HepG2 (cell line): ENCODE measurements around the gene FBF1. TPM values are rescaled to one million over a fixed set of nuclear protein-coding genes. Genes with fewer than 3 reads are reported as not detected.

Experiments
- ATF7-NPFF ChIP-seq: sonication (generic); formaldehyde crosslinking; IDR thresholded peaks from 2 replicates; pipeline ENCODE4 v1.8.1; 2023; ENCODE audit warnings: mild to moderate bottlenecking, low read depth, missing genetic modification reagents, moderate library complexity
- DZIP1 ChIP-seq: sonication (generic); formaldehyde crosslinking; IDR thresholded peaks from 2 replicates; pipeline ENCODE4 v1.5.0; 2020; ENCODE audit warnings: mild to moderate bottlenecking, missing genetic modification reagents
- EED ChIP-seq: sonication (generic); formaldehyde crosslinking; IDR thresholded peaks from 2 replicates; pipeline ENCODE4 v1.5.0; 2020; ENCODE audit warnings: mild to moderate bottlenecking, missing genetic modification reagents
- FOSL1 ChIP-seq: sonication (generic); formaldehyde crosslinking; IDR thresholded peaks from 2 replicates; pipeline ENCODE4 v1.9.0; 2021; ENCODE audit warnings: missing genetic modification reagents, borderline replicate concordance
- GATA4 ChIP-seq: sonication (generic); IDR thresholded peaks from 2 replicates; pipeline ENCODE4 v1.6.1; 2016; ENCODE audit warnings: antibody characterized with exemption, low read depth, borderline replicate concordance
- GATAD1 ChIP-seq: IDR thresholded peaks from 2 replicates; pipeline ENCODE4 v1.6.1; 2016; ENCODE audit warnings: missing genetic modification reagents, missing compliant biosample characterization
- GZF1 ChIP-seq: sonication (generic); formaldehyde crosslinking; IDR thresholded peaks from 2 replicates; pipeline ENCODE4 v1.5.1; 2020; ENCODE audit warnings: mild to moderate bottlenecking, missing genetic modification reagents
- KLF13 ChIP-seq: sonication (generic); formaldehyde crosslinking; IDR thresholded peaks from 2 replicates; pipeline ENCODE4 v1.4.0; 2020; ENCODE audit warnings: mild to moderate bottlenecking, missing genetic modification reagents
- MAFG ChIP-seq: sonication (generic); formaldehyde crosslinking; IDR thresholded peaks from 2 replicates; pipeline ENCODE4 v1.5.1; 2020; ENCODE audit warnings: mild to moderate bottlenecking, missing genetic modification reagents
- NFATC3 ChIP-seq: sonication (generic); formaldehyde crosslinking; IDR thresholded peaks from 2 replicates; pipeline ENCODE4 v1.5.1; 2020; ENCODE audit warnings: mild to moderate bottlenecking, missing genetic modification reagents
- PAF1 ChIP-seq: IDR thresholded peaks from 2 replicates; pipeline ENCODE4 v1.6.1; 2016; ENCODE audit warnings: missing genetic modification reagents, missing compliant biosample characterization
- PAWR ChIP-seq: sonication (generic); formaldehyde crosslinking; IDR thresholded peaks from 2 replicates; pipeline ENCODE4 v1.4.0; 2020; ENCODE audit warnings: missing genetic modification reagents, mild to moderate bottlenecking, borderline replicate concordance
- PAX8 ChIP-seq: sonication (generic); formaldehyde crosslinking; IDR thresholded peaks from 2 replicates; pipeline ENCODE4 v1.8.0; 2022; ENCODE audit warnings: mild to moderate bottlenecking, missing genetic modification reagents, borderline replicate concordance
- RFX1 ChIP-seq: fragments of 450-650 bp; IDR thresholded peaks from 2 replicates; pipeline ENCODE4 v1.6.1; 2017
- SAP130 ChIP-seq: IDR thresholded peaks from 2 replicates; pipeline ENCODE4 v1.6.1; 2016; ENCODE audit warnings: low read depth
- SMAD1 ChIP-seq: sonication (generic); formaldehyde crosslinking; IDR thresholded peaks from 2 replicates; pipeline ENCODE4 v1.4.0; 2020; ENCODE audit warnings: missing genetic modification reagents, low read depth, mild to moderate bottlenecking, borderline replicate concordance
- TBX3 ChIP-seq: fragments of 450-650 bp; IDR thresholded peaks from 2 replicates; pipeline ENCODE4 v1.6.1; 2017; ENCODE audit warnings: antibody characterized with exemption, mild to moderate bottlenecking, inconsistent platforms, borderline replicate concordance
- ZBTB44 ChIP-seq: sonication (generic); formaldehyde crosslinking; IDR thresholded peaks from 2 replicates; pipeline ENCODE4 v1.4.0; 2020; ENCODE audit warnings: missing genetic modification reagents
- ZNF274 ChIP-seq: sonication (generic); formaldehyde crosslinking; IDR thresholded peaks from 2 replicates; pipeline ENCODE4 v1.5.1; 2020; ENCODE audit warnings: mild to moderate bottlenecking, missing genetic modification reagents
- ZNF3 ChIP-seq: IDR thresholded peaks from 2 replicates; pipeline ENCODE4 v1.7.0; 2017; ENCODE audit warnings: inconsistent platforms
- ZNF451 ChIP-seq: sonication (generic); formaldehyde crosslinking; IDR thresholded peaks from 2 replicates; pipeline ENCODE4 v1.5.0; 2020; ENCODE audit warnings: mild to moderate bottlenecking, missing genetic modification reagents
- ZNF772 ChIP-seq: sonication (generic); formaldehyde crosslinking; IDR thresholded peaks from 2 replicates; pipeline ENCODE4 v1.5.0; 2020; ENCODE audit warnings: mild to moderate bottlenecking, missing genetic modification reagents
- ZNF776 ChIP-seq: sonication (generic); formaldehyde crosslinking; IDR thresholded peaks from 2 replicates; pipeline ENCODE4 v1.4.0; 2020; ENCODE audit warnings: mild to moderate bottlenecking, missing genetic modification reagents
- ZNF850 ChIP-seq: sonication (generic); formaldehyde crosslinking; conservative IDR thresholded peaks from 2 replicates; pipeline ENCODE4 v1.9.0; 2021; ENCODE audit warnings: mild to moderate bottlenecking, missing genetic modification reagents
- ZSCAN29 ChIP-seq: sonication (generic); formaldehyde crosslinking; conservative IDR thresholded peaks from 2 replicates; pipeline ENCODE4 v1.4.0; 2020; ENCODE audit warnings: mild to moderate bottlenecking, missing genetic modification reagents
- polyA plus RNA-seq, 8 experiments: library from polyadenylated mRNA; depleted of rRNA in 3 of 8; stranded (reverse) in 7 of 8; unstranded in 1 of 8; fragments of >200 nt; fragmentation: Illumina TruSeq in 4 of 8; extraction: Trizol in 4 of 8; gene quantifications; 2 replicates each; pipeline versions ENCODE4 v1.2.1 to v1.2.3, GENCODE V29; 2011 to 2016; ENCODE audit warnings: low read depth in 4 of 8, missing spikeins in 1 of 8, mixed read lengths in 1 of 8; ENCODE audit not compliant: insufficient read depth in 1 of 8
- total RNA-seq, 5 experiments: library from RNA; depleted of rRNA; stranded (reverse); fragments of >200 nt; fragmentation: Illumina TruSeq; extraction: Trizol; gene quantifications; 2 replicates each; pipeline ENCODE4 v1.2.3, GENCODE V29; 2016; ENCODE audit warnings: low read depth in 1 of 5
- TF ChIP-seq, protein P1 (sequence below): sonication (generic); formaldehyde crosslinking; IDR thresholded peaks from 2 replicates; pipeline ENCODE4 v1.4.0; 2020; ENCODE audit warnings: missing genetic modification reagents

The FBF1 gene
- total and polyA plus RNA-seq, 2 of the 13 experiments (the other 11 are each of a cell fraction or from before 2014, with no cell fraction given): 2.4 to 8.1 TPM

DNA sequence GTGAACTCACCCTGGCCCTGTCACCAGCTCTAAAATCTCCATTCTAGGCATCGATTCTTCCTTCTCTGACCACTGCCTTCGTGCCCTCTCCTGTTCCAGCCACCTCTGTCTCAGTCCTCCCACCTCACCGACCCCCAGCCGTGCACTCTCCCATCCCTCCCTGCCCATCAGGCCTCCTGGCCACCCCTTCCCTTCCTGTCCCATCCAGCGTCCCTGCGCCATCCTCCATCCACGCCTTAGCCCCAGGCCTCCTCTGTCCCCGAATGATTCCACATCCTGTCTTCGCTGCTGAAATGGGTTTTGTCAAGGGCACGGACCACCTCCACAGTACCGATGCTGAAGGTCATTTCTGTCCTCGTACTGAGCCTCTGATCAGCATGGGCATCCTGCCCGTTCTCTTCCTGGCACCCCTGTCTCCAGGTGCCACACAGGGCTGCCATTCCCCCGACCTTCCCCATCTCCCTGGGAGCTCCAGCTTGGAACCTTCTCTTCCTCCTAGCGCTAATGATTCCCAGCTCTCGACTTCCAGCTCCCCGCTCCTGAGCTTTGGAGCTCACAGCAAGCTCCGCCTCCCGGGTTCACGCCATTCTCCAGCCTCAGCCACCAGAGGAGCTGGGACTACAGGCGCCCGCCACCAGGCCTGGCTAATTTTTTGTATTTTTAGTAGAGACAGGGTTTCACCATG is 46.7 kb downstream of the FBF1 start (continued):
- TF ChIP-seq SMAD1 (CRISPR knock-in tag): no peak
- no peak for TF ChIP-seq ZNF274 (CRISPR knock-in tag)
- peak; percentile 39; the same call in 1 of the 2 replicates for TF ChIP-seq DZIP1 (CRISPR knock-in tag)
- no peak for TF ChIP-seq ZBTB44 (CRISPR knock-in tag)
- 0 out of 2 replicates have a peak, but pooled peaks have one; percentile 32 for TF ChIP-seq PAX8 (CRISPR knock-in tag)
- TF ChIP-seq NFATC3: no peak
- TF ChIP-seq SAP130: peak; percentile 48
- peak; percentile 60; the same call in 1 of the 2 replicates for TF ChIP-seq ZNF772 (CRISPR knock-in tag)
- no peak for TF ChIP-seq RFX1
- TF ChIP-seq KLF13: no peak
- TF ChIP-seq PAWR (CRISPR knock-in tag): no peak
- TF ChIP-seq ZNF850 (CRISPR knock-in tag): no peak
- peak; percentile 25; the same call in 1 of the 2 replicates for TF ChIP-seq PAF1 (CRISPR knock-in tag)
- 0 out of 2 replicates have a peak, but pooled peaks have one; percentile 64 for TF ChIP-seq EED (CRISPR knock-in tag)
- no peak for TF ChIP-seq ZNF451
- no peak for TF ChIP-seq ZSCAN29
- TF ChIP-seq ZNF776 (CRISPR knock-in tag): peak; percentile 71; the same call in 1 of the 2 replicates
- no peak for TF ChIP-seq TBX3
- no peak for TF ChIP-seq ZNF3 (CRISPR knock-in tag)
- no peak for TF ChIP-seq GATA4
- TF ChIP-seq ATF7-NPFF (CRISPR knock-in tag): 0 out of 2 replicates have a peak, but pooled peaks have one; percentile 37
- TF ChIP-seq GATAD1 (CRISPR knock-in tag): 0 out of 2 replicates have a peak, but pooled peaks have one; percentile 16
- TF ChIP-seq FOSL1 (CRISPR knock-in tag): no peak
- no peak for TF ChIP-seq MAFG (CRISPR knock-in tag)
- TF ChIP-seq GZF1 (CRISPR knock-in tag): no peak
- TF ChIP-seq, protein P1, sequence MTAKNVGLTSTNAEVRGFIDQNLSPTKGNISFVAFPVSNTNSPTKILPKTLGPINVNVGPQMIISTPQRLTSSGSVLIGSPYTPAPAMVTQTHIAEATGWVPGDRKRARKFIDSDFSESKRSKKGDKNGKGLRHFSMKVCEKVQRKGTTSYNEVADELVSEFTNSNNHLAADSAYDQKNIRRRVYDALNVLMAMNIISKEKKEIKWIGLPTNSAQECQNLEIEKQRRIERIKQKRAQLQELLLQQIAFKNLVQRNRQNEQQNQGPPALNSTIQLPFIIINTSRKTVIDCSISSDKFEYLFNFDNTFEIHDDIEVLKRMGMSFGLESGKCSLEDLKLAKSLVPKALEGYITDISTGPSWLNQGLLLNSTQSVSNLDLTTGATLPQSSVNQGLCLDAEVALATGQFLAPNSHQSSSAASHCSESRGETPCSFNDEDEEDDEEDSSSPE (CRISPR knock-in tag): no peak
